HepG2 (cell line): ENCODE results near the gene CTSW. TPM values are rescaled to one million over a fixed set of nuclear protein-coding genes. Genes with fewer than 3 reads are reported as not detected.

Source experiments
- FOSL1 ChIP-seq: sonication (generic); formaldehyde crosslinking; IDR thresholded peaks from 2 replicates; pipeline ENCODE4 v1.9.0; 2021; ENCODE audit warnings: missing genetic modification reagents, borderline replicate concordance
- ISL2 ChIP-seq: sonication (generic); formaldehyde crosslinking; IDR thresholded peaks from 2 replicates; pipeline ENCODE4 v1.5.0; 2020; ENCODE audit warnings: missing genetic modification reagents
- ISX ChIP-seq: sonication (generic); formaldehyde crosslinking; conservative IDR thresholded peaks from 2 replicates; pipeline ENCODE4 v1.5.0; 2020; ENCODE audit warnings: missing genetic modification reagents
- KDM1A ChIP-seq: IDR thresholded peaks from 2 replicates; pipeline ENCODE4 v1.6.1; 2016; ENCODE audit warnings: missing compliant biosample characterization
- KLF9 ChIP-seq: IDR thresholded peaks from 2 replicates; pipeline ENCODE4 v1.6.1; 2016; ENCODE audit warnings: low read depth
- NFYB ChIP-seq: sonication (generic); formaldehyde crosslinking; IDR thresholded peaks from 2 replicates; pipeline ENCODE4 v1.4.0; 2020; ENCODE audit warnings: missing genetic modification reagents
- NR2F2 ChIP-seq: IDR thresholded peaks from 2 replicates; pipeline ENCODE4 v1.6.1; 2012; ENCODE audit warnings: low read depth, inconsistent platforms, borderline replicate concordance
- PHB2 ChIP-seq: fragments of 450-650 bp; IDR thresholded peaks from 2 replicates; pipeline ENCODE4 v1.6.1; 2018; ENCODE audit not compliant: partially characterized antibody
- PHF21A ChIP-seq: sonication (generic); formaldehyde crosslinking; IDR thresholded peaks from 2 replicates; pipeline ENCODE4 v1.5.0; 2020; ENCODE audit warnings: mild to moderate bottlenecking, missing genetic modification reagents
- PHF5A ChIP-seq: IDR thresholded peaks from one replicate; pipeline ENCODE4 v1.6.1; 2018; ENCODE audit warnings: low read depth, missing genetic modification reagents; ENCODE audit not compliant: unreplicated experiment
- XBP1 ChIP-seq: sonication (generic); formaldehyde crosslinking; IDR thresholded peaks from 2 replicates; pipeline ENCODE4 v1.5.0; 2020; ENCODE audit warnings: missing genetic modification reagents
- ZMAT3 ChIP-seq: sonication (generic); formaldehyde crosslinking; conservative IDR thresholded peaks from 2 replicates; pipeline ENCODE4 v1.7.0; 2021; ENCODE audit warnings: missing genetic modification reagents
- ZNF569 ChIP-seq: sonication (generic); formaldehyde crosslinking; IDR thresholded peaks from 2 replicates; pipeline ENCODE4 v1.5.0; 2020; ENCODE audit warnings: mild to moderate bottlenecking, missing genetic modification reagents, moderate library complexity, borderline replicate concordance
- polyA plus RNA-seq, 8 experiments: library from polyadenylated mRNA; depleted of rRNA in 3 of 8; stranded (reverse) in 7 of 8; unstranded in 1 of 8; fragments of >200 nt; fragmentation: Illumina TruSeq in 4 of 8; extraction: Trizol in 4 of 8; gene quantifications; 2 replicates each; pipeline versions ENCODE4 v1.2.1 to v1.2.3, GENCODE V29; 2011 to 2016; ENCODE audit warnings: low read depth in 4 of 8, missing spikeins in 1 of 8, mixed read lengths in 1 of 8; ENCODE audit not compliant: insufficient read depth in 1 of 8
- total RNA-seq, 5 experiments: library from RNA; depleted of rRNA; stranded (reverse); fragments of >200 nt; fragmentation: Illumina TruSeq; extraction: Trizol; gene quantifications; 2 replicates each; pipeline ENCODE4 v1.2.3, GENCODE V29; 2016; ENCODE audit warnings: low read depth in 1 of 5
- TF ChIP-seq, protein P1 (sequence below): sonication (generic); formaldehyde crosslinking; IDR thresholded peaks from 2 replicates; pipeline ENCODE4 v1.5.1; 2020; ENCODE audit warnings: mild to moderate bottlenecking, missing genetic modification reagents, borderline replicate concordance
- TF ChIP-seq, protein P2 (sequence below): sonication (generic); formaldehyde crosslinking; IDR thresholded peaks from 2 replicates; pipeline ENCODE4 v1.5.1; 2020; ENCODE audit warnings: missing genetic modification reagents, mild to moderate bottlenecking, borderline replicate concordance
- TF ChIP-seq, protein P3 (sequence below): sonication (generic); formaldehyde crosslinking; IDR thresholded peaks from 2 replicates; pipeline ENCODE4 v1.4.0; 2020; ENCODE audit warnings: missing genetic modification reagents
- TF ChIP-seq, protein P4 (sequence below): sonication (generic); formaldehyde crosslinking; IDR thresholded peaks from 2 replicates; pipeline ENCODE4 v1.4.0; 2020; ENCODE audit warnings: missing genetic modification reagents, borderline replicate concordance
- TF ChIP-seq, protein P5 (sequence below): sonication (generic); formaldehyde crosslinking; IDR thresholded peaks from 2 replicates; pipeline ENCODE4 v1.4.0; 2020; ENCODE audit warnings: missing genetic modification reagents

Gene CTSW
- total and polyA plus RNA-seq, 2 of the 13 experiments (the other 11 are each of a cell fraction or from before 2014, with no cell fraction given) = 0.09 TPM; not detected in 1

DNA sequence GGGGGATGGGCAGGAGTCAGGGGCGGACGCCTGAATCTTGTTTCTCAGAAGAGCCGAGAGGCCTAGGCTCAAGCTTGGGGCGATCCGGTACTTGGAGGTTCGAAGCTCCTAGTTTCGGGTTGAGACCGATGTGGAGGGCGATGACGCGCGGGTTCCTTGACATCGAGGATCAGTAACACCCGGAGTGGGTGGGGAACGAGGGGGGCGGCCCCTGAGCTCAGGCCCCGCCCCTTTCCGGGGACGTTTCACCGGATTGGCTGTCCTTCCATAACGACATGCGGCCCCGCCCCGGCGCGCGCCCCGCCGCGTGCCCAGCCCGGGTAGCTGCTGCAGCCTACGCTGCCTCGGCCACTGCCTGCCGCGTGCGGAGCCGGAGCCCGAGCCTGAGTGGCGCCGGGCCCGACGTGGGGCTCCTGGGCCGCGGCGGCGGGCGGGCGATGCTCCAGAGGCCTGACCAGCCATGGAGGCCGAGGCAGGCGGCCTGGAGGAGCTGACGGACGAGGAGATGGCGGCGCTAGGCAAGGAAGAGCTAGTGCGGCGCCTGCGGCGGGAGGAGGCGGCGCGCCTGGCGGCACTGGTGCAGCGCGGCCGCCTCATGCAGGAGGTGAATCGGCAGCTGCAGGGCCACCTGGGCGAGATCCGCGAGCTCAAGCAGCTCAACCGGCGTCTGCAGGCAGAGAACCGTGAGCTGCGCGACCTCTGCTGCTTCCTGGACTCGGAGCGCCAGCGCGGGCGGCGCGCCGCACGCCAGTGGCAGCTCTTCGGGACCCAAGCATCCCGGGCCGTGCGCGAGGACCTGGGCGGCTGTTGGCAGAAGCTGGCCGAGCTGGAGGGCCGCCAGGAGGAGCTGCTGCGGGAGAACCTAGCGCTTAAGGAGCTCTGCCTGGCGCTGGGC, 10.9 kb downstream of the CTSW start, which contains the start of gene CCDC85B (continued):
- TF ChIP-seq, protein P1, sequence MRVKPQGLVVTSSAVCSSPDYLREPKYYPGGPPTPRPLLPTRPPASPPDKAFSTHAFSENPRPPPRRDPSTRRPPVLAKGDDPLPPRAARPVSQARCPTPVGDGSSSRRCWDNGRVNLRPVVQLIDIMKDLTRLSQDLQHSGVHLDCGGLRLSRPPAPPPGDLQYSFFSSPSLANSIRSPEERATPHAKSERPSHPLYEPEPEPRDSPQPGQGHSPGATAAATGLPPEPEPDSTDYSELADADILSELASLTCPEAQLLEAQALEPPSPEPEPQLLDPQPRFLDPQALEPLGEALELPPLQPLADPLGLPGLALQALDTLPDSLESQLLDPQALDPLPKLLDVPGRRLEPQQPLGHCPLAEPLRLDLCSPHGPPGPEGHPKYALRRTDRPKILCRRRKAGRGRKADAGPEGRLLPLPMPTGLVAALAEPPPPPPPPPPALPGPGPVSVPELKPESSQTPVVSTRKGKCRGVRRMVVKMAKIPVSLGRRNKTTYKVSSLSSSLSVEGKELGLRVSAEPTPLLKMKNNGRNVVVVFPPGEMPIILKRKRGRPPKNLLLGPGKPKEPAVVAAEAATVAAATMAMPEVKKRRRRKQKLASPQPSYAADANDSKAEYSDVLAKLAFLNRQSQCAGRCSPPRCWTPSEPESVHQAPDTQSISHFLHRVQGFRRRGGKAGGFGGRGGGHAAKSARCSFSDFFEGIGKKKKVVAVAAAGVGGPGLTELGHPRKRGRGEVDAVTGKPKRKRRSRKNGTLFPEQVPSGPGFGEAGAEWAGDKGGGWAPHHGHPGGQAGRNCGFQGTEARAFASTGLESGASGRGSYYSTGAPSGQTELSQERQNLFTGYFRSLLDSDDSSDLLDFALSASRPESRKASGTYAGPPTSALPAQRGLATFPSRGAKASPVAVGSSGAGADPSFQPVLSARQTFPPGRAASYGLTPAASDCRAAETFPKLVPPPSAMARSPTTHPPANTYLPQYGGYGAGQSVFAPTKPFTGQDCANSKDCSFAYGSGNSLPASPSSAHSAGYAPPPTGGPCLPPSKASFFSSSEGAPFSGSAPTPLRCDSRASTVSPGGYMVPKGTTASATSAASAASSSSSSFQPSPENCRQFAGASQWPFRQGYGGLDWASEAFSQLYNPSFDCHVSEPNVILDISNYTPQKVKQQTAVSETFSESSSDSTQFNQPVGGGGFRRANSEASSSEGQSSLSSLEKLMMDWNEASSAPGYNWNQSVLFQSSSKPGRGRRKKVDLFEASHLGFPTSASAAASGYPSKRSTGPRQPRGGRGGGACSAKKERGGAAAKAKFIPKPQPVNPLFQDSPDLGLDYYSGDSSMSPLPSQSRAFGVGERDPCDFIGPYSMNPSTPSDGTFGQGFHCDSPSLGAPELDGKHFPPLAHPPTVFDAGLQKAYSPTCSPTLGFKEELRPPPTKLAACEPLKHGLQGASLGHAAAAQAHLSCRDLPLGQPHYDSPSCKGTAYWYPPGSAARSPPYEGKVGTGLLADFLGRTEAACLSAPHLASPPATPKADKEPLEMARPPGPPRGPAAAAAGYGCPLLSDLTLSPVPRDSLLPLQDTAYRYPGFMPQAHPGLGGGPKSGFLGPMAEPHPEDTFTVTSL (CRISPR knock-in tag) = no peak
- TF ChIP-seq ZMAT3 (CRISPR knock-in tag) (peak; percentile 88), FOSL1 (no peak), NFYB (CRISPR knock-in tag) (peak; percentile 69), KDM1A (CRISPR knock-in tag) (no peak), XBP1 (CRISPR knock-in tag) (no peak), ISL2 (no peak), ZNF569 (CRISPR knock-in tag) (no peak), PHF5A (no peak), PHF21A (CRISPR knock-in tag) (peak; percentile 57; the same call in 1 of the 2 replicates), PHB2 (no peak), ISX (CRISPR knock-in tag) (0 out of 2 replicates have a peak, but pooled peaks have one; percentile 45), NR2F2 (no peak; the same call in 1 of the 2 replicates), KLF9 (CRISPR knock-in tag) (no peak)
- TF ChIP-seq, protein P2, sequence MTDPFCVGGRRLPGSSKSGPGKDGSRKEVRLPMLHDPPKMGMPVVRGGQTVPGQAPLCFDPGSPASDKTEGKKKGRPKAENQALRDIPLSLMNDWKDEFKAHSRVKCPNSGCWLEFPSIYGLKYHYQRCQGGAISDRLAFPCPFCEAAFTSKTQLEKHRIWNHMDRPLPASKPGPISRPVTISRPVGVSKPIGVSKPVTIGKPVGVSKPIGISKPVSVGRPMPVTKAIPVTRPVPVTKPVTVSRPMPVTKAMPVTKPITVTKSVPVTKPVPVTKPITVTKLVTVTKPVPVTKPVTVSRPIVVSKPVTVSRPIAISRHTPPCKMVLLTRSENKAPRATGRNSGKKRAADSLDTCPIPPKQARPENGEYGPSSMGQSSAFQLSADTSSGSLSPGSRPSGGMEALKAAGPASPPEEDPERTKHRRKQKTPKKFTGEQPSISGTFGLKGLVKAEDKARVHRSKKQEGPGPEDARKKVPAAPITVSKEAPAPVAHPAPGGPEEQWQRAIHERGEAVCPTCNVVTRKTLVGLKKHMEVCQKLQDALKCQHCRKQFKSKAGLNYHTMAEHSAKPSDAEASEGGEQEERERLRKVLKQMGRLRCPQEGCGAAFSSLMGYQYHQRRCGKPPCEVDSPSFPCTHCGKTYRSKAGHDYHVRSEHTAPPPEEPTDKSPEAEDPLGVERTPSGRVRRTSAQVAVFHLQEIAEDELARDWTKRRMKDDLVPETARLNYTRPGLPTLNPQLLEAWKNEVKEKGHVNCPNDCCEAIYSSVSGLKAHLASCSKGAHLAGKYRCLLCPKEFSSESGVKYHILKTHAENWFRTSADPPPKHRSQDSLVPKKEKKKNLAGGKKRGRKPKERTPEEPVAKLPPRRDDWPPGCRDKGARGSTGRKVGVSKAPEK (CRISPR knock-in tag) = no peak
- TF ChIP-seq, protein P3, sequence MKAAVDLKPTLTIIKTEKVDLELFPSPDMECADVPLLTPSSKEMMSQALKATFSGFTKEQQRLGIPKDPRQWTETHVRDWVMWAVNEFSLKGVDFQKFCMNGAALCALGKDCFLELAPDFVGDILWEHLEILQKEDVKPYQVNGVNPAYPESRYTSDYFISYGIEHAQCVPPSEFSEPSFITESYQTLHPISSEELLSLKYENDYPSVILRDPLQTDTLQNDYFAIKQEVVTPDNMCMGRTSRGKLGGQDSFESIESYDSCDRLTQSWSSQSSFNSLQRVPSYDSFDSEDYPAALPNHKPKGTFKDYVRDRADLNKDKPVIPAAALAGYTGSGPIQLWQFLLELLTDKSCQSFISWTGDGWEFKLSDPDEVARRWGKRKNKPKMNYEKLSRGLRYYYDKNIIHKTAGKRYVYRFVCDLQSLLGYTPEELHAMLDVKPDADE (CRISPR knock-in tag) = 0 out of 2 replicates have a peak, but pooled peaks have one; percentile 78
- TF ChIP-seq, protein P4, sequence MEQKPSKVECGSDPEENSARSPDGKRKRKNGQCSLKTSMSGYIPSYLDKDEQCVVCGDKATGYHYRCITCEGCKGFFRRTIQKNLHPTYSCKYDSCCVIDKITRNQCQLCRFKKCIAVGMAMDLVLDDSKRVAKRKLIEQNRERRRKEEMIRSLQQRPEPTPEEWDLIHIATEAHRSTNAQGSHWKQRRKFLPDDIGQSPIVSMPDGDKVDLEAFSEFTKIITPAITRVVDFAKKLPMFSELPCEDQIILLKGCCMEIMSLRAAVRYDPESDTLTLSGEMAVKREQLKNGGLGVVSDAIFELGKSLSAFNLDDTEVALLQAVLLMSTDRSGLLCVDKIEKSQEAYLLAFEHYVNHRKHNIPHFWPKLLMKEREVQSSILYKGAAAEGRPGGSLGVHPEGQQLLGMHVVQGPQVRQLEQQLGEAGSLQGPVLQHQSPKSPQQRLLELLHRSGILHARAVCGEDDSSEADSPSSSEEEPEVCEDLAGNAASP (CRISPR knock-in tag) = no peak
- TF ChIP-seq, protein P5, sequence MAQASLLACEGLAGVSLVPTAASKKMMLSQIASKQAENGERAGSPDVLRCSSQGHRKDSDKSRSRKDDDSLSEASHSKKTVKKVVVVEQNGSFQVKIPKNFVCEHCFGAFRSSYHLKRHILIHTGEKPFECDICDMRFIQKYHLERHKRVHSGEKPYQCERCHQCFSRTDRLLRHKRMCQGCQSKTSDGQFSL = no peak; the same call in 1 of the 2 replicates
